Measurements from ENCODE around the gene PPP1R3D.
A peak's percentile ranks its signal among the peaks of the same experiment; 100 is the strongest.

Gene PPP1R3D

GRCh38 chr20:59947376-59947775 lies 7.3 kb upstream of the PPP1R3D start:
- no peak for DNase-seq

DNA sequence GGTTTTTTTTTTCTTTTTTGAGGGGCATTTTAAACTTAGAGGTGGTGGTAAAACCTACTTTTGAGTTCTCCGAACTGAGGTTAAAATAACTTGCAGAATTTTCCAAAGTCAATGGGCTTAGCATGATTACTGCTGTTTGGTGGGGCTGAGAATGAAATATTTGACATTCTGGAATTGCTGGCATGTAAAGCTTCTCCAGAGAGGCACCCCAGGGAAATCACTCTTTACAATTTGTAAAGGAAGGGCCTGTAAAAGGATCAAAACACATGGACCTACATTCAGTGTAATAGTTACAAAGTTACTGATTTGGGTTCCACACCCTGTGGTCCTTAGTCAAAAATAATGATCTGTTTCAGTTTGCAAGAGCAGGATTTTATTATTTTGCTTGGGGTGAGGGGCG lies 5.6 kb upstream of the PPP1R3D start:
- no peak for DNase-seq

- DNase-seq = no peak
Measured at GRCh38 chr20:59945175-59945574, 5.1 kb upstream of the PPP1R3D start.

DNA sequence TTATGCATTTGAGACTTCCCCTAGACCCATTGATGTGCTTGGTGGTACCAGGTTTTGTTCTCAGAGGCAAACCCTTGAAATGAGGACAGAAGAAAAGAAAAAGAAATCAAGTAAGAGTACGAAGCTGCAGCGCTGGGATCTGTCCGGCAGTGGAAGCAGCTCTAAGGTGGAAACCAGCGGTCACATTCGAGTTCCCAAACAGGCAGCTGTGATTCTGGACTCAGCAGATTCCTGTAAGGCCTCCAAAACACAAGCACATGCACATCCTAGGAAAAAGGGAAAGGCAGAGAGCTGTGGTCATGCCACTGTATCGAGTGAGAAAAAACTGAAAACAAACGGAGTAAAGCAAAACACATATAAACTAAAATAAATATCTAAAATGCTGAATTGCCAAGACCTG lies 4.6 kb upstream of the PPP1R3D start:
- no peak for DNase-seq

GRCh38 chr20:59942245-59942644 lies 2.1 kb upstream of the PPP1R3D start:
- DNase-seq = no peak

DNA sequence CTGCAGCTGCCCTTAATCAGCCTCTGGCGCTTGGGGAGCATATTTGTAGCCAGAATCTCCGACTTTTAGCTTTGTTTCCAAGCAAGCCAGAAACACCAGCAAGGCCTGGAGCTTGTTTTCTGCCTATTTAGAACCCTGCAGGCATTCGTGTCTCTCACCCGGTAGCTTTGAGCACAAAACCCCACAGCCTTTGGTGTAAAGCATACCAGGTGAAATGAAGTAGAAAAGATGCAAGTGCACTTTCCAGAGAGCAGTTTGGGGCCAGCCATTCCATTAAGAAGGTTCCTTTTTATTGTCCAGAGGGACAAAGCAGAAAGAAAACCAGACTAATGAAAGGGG lies 820 bp upstream of the PPP1R3D start:
- DNase-seq = no peak

GRCh38 chr20:59939879-59940128 lies 301 bp downstream of the PPP1R3D start:
- no peak for DNase-seq

GRCh38 chr20:59939052-59939878 lies 840 bp downstream of the PPP1R3D start:
- DNase-seq = no peak

- DNase-seq = no peak
Measured at GRCh38 chr20:59938696-59939051, 1.4 kb downstream of the PPP1R3D start.

DNA sequence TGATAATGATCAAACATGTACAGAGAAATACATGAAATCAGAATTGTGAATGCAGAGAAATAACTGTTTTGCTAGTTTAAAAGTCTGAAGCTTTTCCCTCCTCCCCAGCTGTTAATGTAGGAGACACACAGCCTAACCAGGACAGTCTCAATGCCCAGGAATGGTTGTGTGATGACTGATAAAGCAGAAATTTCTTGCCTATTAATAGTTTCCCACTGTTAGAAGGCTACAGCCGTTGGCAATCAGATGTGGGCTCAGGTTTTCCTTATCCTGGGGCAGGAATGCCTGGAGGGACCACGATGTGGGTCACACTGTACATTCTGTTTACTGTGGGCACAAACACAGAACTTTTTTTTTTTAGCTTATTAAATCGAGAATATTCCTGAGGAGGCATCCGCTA lies 1.9 kb downstream of the PPP1R3D start:
- no peak for DNase-seq

GRCh38 chr20:59937150-59937549 lies 3.0 kb downstream of the PPP1R3D start:
- no peak for DNase-seq

DNA sequence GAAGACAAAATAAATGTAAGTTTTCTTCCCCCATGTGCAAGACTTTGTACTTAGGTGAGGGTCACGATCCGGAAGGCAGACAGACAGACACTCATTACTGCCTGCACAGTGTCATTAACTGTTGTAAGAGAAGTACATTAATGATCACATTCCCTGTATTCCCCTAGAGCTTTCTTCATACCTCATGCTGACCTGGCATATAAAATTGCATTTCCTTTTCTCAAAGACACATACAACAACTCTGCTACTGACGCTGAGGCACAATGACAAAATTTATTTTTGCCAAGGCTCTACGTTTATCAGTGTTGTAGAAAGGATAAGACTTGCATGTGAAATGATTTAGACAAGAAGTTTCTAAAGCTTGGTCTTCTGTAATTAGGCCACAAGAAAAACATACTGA lies 3.7 kb downstream of the PPP1R3D start:
- DNase-seq = no peak

GRCh38 chr20:59935457-59936185 lies 4.5 kb downstream of the PPP1R3D start:
- DNase-seq = no peak

- DNase-seq = peak; percentile 40 to 74 (median 47)
Measured at GRCh38 chr20:59933849-59934585, 6.1 kb downstream of the PPP1R3D start.

DNA sequence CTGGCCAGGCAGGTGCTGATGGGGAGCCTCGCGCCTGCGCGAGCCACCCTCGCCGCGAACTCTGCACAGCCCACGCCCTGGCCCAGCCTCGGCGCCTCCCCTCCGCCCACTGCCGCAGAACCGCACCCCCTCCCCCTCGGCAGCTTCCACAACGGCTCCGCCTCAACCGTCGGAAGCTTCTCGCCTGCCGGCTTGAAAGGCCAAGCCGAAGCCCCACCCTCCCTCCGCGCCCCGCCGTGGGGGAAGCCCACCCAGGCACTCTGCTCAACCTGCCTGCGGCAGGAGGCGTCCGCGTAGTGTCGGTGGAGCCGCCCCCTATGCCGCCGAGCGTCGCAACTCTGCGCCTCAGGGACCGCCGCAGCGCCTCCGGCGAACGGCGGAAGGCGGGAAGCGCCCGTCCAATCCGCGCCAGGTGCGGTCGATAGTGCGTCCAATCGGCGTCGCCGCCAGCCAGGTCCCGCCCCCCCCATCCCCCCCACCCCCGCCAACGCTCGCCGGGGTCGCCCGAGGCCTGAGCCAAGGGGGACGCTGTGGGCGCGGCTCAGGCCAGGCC lies 6.7 kb downstream of the PPP1R3D start, which contains the start of gene SYCP2:
Gene SYCP2, minus strand, starts transcription at position 342 of the 553 bp plus-strand sequence. CDS start 11,224 bp downstream, outside the sequence.
- DNase-seq = peak in 3 of 4 experiments; percentile 15 to 54 (median 24)

DNA sequence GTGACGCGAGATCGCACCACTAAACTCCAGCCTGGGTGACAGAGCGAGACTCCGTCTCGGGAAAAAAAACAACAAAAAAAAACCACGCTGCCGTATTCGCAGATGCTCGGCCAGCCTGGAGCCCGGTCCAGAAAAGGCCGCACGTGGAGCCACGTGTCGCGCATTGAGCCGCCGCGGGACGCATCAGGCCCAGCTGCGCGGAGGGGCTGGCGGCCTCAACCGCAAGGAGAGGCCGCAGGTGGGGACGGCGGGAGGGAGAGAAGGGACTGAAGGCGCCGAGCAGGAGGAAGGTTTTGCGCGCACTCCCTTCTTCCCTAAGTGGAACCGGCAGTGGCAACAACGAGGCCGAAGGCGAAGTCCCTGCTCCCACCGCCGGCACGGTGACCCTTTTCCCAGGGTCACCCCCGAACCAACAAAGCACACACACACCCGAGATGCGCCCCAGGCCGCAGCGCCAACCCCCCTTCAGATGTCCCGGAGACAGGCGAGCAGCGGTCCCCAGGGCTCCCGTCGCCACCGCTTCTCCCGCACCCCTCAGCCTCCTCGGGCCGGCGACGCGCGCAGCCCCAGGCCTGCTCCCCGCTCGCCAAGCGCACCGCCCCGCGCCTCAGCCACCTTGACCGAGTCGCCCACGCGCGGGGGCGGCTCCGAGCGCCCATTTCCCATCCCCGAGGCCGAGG lies 7.3 kb downstream of the PPP1R3D start:
- DNase-seq = no peak

- no peak for DNase-seq
Measured at GRCh38 chr20:59931511-59932312, 8.4 kb downstream of the PPP1R3D start.

DNA sequence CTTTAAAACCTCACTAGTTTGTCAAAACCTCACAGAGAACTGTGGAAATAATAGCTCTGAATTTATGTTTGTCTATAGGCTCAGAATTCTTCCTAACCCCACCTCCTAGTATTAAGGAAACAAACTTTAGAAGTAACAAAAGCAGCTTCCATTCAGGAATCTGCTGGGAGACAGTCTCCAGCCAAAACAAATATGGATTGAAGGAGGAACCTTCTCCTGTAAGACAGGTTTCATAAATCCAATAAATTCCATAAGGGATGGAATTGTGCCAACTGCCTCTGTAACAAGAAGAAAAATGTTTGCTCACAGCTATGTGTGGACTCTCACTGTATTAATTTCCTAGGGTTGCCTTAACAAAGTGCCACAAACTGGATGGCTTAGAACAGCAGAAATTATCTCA lies 14.2 kb downstream of the PPP1R3D start:
- no peak for DNase-seq

GRCh38 chr20:59925359-59925758 lies 14.7 kb downstream of the PPP1R3D start:
- no peak for DNase-seq

- DNase-seq = no peak
Measured at GRCh38 chr20:59923514-59923913, 16.6 kb downstream of the PPP1R3D start.

- DNase-seq = no peak
Measured at GRCh38 chr20:59920944-59921343, 19.2 kb downstream of the PPP1R3D start.

DNA sequence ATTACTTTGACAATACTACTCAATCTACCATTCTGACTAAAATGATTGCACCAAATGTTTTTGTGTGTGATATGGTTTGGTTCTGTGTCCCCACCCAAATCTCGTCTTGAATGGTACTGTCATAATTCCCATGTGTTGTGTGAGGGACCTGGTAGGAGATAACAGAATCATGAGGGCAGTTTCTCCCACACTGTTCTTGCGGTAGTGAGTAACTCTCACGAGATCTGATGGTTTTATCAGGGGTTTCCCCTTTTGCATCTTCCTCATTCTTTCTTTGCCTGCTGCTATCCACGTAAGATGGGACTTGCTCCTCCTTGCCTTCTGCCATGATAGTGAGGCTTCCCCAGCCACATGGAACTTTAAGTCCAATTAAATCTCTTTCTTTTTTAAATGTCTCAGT lies 27.5 kb downstream of the PPP1R3D start:
- no peak for DNase-seq

Measured in activated naive CD4-positive, alpha-beta T cell (primary cell).